AML-193 (cell line): ENCODE data around the gene MBD1.
"Not testable (repeated sequence)": the region's sequence is repeated elsewhere in the genome, so short reads cannot be mapped to it uniquely, and the experiment has no call there.

ENCODE experiments used
- DNase-seq, 2 experiments: peaks; one replicate each; lab custom pipeline; 2025; lab: John Stamatoyannopoulos, UW

MBD1 gene

GRCh38 chr18:50273203-50274043 lies 7.9 kb downstream of the MBD1 start:
- DNase-seq, result no peak

DNA sequence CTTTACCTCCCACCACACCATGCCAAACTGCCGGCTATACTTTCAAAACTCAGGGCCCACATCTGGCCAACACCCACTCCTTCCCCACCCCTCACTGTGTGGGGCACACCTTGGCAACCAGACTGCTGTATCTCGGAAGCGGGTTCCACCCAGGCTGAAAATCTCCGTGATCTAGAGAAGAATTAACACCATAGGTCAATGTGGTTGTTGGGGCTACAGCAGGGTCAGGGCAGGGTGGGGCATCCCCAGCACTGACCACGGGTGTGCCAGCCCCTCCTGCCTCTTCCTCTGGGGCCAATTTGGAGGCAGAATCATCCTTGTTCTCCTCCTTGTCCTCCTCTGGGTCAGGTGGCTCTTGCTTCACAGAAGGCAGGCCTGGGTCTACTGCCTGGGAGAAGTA lies 8.8 kb downstream of the MBD1 start:
- no peak for DNase-seq

DNA sequence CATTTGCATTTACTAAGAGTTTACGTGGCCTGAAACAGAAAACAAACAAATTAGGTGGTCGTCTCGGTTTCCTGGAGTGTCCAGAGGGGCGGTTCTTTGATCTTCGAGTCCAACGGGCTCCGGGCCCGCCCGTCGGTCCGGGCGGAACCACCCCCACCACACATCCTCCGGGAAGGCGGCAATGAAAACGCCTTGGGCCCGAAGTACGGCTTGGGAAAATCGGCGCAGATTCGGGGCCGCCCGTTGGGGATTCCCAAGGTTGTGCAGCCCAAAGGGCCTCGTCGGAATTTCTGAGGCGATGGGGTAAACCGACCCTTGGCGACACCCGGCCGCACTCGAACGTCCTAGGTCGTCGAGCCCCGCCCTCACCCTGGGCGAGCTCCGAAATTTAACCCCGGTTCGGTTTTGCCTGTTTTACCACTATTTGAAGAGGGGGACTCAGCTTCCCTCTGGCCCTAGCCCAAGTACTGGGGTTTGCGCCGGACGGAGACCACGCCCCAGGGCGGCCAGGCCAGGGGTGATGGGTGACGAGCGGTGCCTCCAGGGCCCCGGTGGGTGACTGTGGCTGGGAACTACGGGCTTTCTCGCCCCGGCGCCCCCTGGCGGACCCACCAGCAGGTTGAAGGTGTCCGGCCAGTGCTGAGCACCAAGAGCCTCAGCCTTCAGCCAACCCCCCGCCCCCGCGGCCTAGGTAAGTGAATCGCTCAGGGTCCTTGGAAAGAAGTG lies 13.1 kb downstream of the MBD1 start:
- no peak for DNase-seq

- DNase-seq, result peak; percentile 82 to 83
Measured at GRCh38 chr18:50266248-50266704, 15.0 kb downstream of the MBD1 start, which contains the start of gene CFAP53. CFAP53 (minus strand) TSS chr18:50266495; CDS start chr18:50266404, 91 bp downstream.

- no peak for DNase-seq
Measured at GRCh38 chr18:50262977-50263376, 18.3 kb downstream of the MBD1 start.

GRCh38 chr18:50250935-50251334 lies 30.4 kb downstream of the MBD1 start:
- no peak for DNase-seq

GRCh38 chr18:50249576-50249975 lies 31.7 kb downstream of the MBD1 start:
- DNase-seq, result no peak

GRCh38 chr18:50247561-50247960 lies 33.8 kb downstream of the MBD1 start:
- DNase-seq, result no peak

- not testable (repeated sequence) for DNase-seq
Measured at GRCh38 chr18:50241768-50242167, 39.6 kb downstream of the MBD1 start.

DNA sequence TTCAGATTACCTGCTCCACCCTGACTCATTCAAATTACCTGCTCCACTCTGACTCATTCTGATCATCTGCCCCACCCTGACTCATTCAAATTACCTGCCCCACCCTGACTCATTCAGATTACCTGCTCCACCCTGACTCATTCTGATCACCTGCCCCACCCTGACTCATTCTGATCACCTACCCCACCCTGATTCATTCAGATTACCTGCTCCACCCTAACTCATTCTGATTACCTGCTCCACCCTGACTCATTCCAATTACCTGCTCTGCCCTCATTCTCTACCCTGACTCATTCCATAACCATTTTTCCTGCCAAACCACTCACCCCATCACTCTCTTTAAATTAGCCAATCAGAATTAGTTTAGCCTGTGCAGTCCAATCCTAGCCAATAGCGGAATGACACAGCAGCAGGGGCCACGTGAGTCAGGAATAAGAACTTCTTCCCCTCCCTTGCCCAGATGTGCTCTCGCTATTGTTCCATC lies 41.2 kb downstream of the MBD1 start:
- DNase-seq, result no peak

DNA sequence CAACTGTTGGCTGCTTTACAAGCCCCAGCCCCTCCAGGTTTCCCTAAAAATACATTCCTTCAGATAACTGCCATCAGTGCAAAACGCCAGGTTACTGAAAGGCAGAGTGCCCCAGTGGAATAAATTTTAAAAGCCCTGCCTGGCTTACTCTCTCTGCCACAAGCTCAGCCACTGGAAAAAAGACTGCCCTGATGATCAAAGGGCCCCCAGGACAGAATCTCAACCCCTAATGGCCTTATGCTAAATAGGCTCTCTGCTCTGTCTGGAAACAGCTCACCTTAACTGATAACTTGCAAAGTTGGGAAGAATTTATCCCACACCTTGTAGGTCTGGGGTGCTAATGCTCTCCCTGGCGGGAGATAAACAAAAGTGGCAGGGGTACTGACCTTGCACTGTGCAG lies 48.9 kb downstream of the MBD1 start:
- DNase-seq, result no peak

GRCh38 chr18:50231621-50232020 lies 49.7 kb downstream of the MBD1 start:
- no peak for DNase-seq

- DNase-seq, result not testable (repeated sequence)
Measured at GRCh38 chr18:50220249-50220648, 61.1 kb downstream of the MBD1 start.
